CD4-positive, alpha-beta T cell treated with Interleukin-17A for 4 hours (primary cell): ENCODE data around the gene AMFR.
A peak's percentile ranks its signal among the peaks of the same experiment; 100 is the strongest.

ENCODE experiments used
- DNase-seq: peaks from one replicate; pipeline ENCODE4 v3.0.0-alpha.2; 2020; ENCODE audit warnings: mixed read lengths

AMFR gene

GRCh38 chr16:56360117-56361008 is 65.0 kb downstream of the AMFR start:
- no peak for DNase-seq

DNA sequence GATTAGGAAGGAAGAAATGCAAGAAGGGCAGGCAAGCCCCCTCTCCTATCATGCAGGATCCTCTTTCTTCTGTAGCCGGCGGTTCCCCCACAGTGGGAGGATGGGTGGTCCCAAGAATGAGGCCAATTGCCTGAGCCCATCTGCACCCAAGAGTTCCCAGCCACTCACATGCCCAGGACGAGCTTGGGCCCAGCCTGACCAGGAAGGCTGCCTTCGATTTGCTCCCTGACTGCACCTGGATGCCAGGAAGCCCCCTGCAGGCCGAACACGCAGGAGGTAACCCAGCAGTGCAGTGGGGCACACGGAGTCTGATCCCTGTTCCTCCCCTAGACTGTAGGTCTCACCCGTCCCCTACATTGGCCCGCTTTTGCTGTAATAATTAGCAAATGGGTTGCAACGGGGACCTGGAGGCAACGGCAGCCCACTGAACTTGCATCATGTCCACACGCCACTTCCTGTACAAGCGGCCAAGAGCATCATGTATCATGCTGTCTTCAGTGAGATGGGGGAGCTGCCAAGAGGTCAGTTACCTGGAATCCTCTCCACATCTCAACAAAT is 67.5 kb downstream of the AMFR start:
- no peak for DNase-seq

DNA sequence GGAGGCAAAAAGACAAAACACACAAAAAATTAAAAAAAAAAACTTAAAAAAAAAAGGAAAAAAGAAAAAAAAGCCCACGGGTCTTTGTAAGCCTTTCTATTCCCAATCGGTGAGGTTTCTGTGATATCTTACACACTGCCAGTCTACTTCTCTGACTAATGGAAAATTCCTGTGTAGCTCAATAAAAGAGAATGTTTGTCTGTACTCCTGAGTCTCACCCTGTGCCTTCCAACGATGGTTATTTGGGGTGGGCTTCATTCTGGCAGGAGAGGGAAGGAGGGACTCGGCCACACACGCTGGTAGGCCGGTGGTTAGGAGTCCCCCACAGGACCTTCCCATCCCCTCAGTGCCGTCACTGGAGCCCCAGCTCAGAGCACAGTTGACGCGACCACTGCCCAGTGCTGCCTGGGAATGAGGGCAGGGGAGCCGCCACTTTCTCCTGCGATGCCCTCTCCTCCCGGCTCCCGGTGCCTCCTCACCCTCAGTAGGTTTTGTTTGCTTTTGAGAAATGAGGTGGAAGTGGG is 68.0 kb downstream of the AMFR start:
- DNase-seq, result no peak

- peak; percentile 72 for DNase-seq
Measured at GRCh38 chr16:56356276-56357240, 68.8 kb downstream of the AMFR start.

DNA sequence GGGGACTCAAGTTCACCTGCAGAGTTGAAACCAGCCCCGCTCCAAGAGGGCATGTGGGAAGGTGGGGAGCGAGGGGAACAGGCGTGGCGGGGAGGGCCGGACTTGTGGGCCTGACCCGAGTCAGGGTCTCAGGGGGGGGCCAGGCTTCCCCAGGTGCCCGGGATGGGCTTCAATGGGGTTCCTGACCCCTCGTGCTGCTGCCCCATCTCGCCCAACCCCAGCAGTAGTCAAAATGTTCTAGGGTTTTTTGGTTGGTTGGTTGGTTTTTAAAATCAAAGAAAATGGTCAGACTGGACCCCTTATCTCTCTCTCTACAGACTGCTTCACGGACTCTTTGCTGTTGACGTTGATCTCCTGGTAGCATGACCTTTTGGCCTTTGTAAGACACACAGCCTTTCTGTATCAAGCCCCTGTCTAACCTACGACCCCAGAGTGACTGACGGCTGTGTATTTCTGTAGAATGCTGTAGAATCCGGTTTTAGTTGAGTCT is 69.5 kb downstream of the AMFR start:
- DNase-seq, result no peak

- no peak for DNase-seq
Measured at GRCh38 chr16:56355221-56355620, 70.1 kb downstream of the AMFR start.

DNA sequence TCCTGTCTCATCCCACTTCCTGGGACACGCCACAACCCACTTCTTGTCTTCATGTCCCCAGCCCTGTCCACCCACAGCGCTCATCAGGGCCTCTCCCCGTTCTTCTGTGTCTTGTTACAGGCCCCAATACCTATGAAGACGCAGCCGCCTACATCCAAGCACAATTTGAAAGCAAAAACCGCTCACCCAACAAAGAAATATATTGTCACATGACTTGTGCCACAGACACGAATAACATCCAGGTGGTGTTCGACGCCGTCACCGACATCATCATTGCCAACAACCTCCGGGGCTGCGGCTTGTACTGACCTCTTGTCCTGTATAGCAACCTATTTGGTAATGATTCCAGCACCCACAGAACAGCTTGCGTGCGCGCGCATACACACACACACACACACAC is 70.6 kb downstream of the AMFR start:
- no peak for DNase-seq

GRCh38 chr16:56354016-56354415 is 71.3 kb downstream of the AMFR start:
- no peak for DNase-seq

DNA sequence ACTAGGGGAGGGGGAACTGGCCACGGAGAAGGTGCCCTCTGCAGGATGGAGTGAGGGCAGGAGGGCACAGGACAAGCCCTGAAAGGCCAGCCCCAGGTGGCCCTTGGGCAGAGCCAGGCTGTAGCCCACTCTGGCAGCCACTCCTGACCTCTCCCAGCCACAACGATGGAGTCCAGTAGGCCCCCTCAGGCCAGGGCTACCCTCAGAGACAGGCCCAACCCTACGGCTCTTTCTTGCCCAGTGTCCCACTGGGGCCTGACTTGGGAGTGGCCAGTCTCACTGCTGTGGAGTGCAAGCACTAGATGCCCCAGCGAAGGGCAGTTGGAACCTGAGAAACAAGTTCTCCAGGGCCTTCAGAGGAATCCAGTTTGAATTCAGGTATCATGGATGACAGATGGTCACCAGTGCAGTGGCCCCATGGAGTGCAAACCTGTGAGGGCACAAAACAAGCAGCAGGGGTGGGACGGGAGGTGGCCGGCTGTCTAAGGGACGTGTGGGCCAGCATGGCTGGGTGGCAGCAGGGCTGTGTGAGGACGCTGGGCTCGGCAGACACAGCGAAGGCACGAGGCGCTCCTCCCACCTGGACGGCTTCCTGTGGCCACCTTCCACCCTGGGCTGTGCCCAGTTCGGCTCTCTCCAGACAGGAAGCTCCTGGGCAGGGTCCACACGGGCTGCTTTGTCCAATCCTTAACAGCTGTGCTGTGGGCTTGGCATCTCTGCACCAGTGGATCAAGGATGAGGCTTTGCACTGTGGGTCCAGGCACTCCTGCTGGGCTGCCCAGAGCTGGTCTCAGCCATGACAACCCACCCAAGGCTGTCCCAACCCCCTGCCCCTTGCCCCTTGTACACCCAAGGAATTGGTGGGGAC is 72.1 kb downstream of the AMFR start:
- no peak for DNase-seq

DNA sequence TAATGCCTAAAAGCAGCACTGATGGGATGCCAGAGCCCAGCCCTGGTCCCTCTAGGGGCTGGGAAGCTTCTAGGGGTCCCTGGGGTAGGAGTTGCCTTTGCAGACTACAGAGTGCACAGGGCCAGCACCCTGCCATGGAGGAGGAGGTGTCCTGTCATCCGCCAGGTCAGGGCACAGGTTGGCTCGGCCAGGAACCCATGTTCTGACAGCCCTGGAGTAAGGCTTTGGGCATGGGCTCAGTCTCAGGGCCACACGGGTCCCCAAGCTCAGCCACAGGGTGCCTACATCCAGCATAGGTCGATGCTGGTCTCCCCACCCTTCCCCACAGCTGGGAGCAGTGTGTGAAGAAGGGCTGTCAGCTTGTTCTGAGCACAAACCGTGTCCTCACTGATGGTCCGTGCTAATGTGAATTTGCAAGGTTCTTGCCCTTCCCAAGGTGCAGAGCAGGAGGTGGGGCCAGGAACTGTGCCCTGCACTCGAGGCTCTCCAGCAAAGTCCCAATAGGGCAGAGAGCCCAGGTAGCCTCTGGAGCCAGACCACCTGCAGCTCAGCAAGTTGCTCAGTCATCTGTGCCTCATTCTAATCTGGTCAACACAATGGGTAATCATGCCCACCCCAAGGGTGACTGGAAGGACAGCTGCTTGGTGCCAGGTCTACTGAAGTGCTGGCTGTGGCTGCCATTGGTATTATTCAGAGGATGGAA is 72.8 kb downstream of the AMFR start:
- no peak for DNase-seq

DNA sequence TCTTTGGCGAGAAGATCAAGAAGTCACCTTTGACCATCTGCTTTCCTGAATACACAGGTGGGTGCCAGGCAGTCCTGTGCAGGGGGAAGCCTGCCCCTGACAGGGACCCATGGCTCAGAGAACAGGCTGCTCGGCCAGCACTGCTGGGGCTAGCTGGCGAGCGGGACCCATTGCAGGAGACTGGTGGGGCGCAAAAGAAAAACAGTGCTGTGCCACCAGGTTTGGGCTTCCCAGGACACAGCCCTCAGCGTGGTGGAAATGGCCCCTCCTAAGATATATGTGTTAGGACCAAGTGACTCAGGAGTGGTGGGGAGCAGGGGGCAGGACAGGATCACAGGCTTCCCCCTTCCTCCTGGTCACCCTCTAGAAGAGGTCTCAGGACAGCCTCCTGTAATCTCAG is 73.9 kb downstream of the AMFR start:
- DNase-seq, result no peak

GRCh38 chr16:56350491-56351405 is 74.6 kb downstream of the AMFR start:
- DNase-seq, result no peak

- DNase-seq, result no peak
Measured at GRCh38 chr16:56349711-56350161, 75.6 kb downstream of the AMFR start.

GRCh38 chr16:56349086-56349415 is 76.3 kb downstream of the AMFR start:
- DNase-seq, result no peak

DNA sequence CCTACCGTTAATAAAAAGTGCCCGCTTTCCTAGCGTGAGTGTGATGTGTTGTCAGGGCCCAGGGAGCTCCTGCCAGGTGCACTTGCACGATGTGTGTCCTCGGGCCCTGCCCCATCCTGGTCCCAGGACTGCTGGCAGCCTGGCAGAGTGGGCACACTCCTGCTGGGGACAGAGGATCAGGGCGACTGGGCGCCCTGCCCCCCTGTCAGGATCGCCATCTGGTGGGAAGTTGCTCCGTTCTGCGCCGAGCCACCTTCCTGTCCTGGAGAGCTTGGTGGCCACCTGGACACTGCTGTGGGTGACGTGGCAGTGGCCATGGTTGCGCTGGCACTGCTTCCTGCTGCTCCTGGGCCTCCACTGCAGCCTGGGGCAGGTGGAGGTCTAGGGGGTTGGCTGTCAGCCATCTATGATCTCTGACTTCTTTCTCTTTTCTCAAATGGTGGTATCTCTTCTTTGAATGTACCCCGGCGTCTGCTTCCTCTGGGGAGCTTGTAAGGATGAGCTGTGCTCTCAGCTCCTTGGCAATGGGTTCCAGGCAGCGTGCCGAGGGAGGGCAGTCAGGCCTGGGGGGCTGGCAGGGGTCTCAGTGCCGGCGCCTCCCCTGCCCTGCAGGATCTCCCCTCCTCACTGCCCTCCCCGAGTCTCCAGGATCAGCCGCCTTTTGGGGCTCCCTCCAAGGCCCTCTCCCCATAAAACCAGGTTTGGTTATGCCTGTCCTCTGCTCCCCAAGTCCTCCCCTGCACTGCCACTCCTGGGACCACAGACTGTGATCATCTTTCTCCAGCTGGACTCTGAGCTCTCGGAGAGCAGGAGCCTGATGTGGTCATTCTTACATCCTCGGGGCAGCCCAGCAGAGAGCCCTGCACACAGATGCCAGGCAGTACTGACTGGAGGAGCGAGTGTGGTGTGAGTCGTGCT is 76.9 kb downstream of the AMFR start:
- DNase-seq, result no peak

GRCh38 chr16:56347670-56348069 is 77.7 kb downstream of the AMFR start:
- DNase-seq, result no peak

GRCh38 chr16:56347166-56347565 is 78.2 kb downstream of the AMFR start:
- no peak for DNase-seq

DNA sequence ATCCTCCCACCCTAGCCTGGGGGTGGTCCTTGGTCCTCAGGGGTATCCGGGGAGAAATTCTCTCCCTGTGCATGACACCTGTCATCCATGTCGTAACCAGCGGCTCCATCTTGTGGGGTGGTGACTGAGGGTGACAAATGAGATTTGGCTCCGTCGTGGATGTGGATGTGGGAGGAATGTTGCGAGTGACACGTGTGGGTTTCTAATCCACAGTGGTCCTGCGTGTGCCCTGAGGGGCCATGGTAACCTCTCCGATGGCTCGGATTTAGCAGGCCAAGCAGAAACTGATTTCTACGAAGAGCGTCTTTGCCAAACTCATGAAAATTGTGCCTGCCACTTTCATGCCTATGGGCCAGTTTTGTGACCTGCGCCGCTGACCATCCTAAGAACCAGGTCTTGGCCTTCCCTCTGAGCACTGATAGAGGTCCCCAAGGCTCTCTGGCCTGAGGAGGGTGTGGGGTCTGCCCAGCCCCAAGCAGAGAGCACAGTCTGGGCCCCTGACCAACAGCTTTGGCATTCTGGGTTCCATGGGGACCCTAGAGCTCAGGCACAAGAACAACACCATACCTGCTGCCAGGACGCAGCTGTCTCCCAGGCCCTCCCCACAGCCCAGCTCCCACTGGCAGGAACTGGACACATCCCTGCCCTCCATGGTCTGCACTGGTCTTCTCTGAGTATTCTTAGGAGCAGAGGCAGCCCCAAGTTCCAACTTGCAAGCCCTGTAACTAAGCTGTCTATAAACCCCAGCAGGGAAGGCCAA is 79.0 kb downstream of the AMFR start:
- DNase-seq, result no peak
